Neutrophil (primary cell): ENCODE data around the gene EXOC6B.

Experiments
- H3K27ac ChIP-seq: fragments of 200-600 bp; sonication (generic); 2 replicates; pipeline ENCODE4 v1.5.1; 2016; ENCODE audit warnings: mild to moderate bottlenecking, moderate library complexity
- H3K27me3 ChIP-seq: fragments of 200-600 bp; sonication (generic); 2 replicates; pipeline ENCODE4 v1.6.0; 2016; ENCODE audit warnings: mild to moderate bottlenecking
- H3K36me3 ChIP-seq: fragments of 200-600 bp; sonication (generic); 2 replicates; pipeline ENCODE4 v1.5.1; 2017
- H3K4me1 ChIP-seq, 2 experiments: fragments of 200-600 bp in 1 of 2; sonication (generic) in 1 of 2; 1 replicate in 1 of 2; 2 replicates in 1 of 2; pipeline versions ENCODE4 v1.5.1 to v1.6.1; 2013 to 2016; ENCODE audit warnings: low read depth in 1 of 2, low read length in 1 of 2, mild to moderate bottlenecking in 1 of 2, moderate library complexity in 1 of 2; ENCODE audit not compliant: control insufficient read depth in 1 of 2, insufficient read depth in 1 of 2
- H3K4me3 ChIP-seq, 2 experiments: fragments of 200-600 bp in 1 of 2; sonication (generic) in 1 of 2; 1 replicate in 1 of 2; 2 replicates in 1 of 2; pipeline ENCODE4 v1.5.1; 2013 to 2016; ENCODE audit warnings: low read depth in 1 of 2, low read length in 1 of 2, mild to moderate bottlenecking in 1 of 2, moderate library complexity in 1 of 2
- H3K9me3 ChIP-seq: fragments of 200-600 bp; sonication (generic); 2 replicates; pipeline ENCODE4 v1.5.1; 2016
- CTCF ChIP-seq: fragments of 200-600 bp; sonication (generic); IDR thresholded peaks from 2 replicates; pipeline ENCODE4 v1.5.1; 2016; ENCODE audit warnings: antibody characterized with exemption

Gene EXOC6B

GRCh38 chr2:72722492-72723070, 103.3 kb downstream of the EXOC6B start:
- no peak for TF ChIP-seq CTCF
- Histone ChIP-seq H3K4me3 (no peak overlapping the region), H3K27ac (no peak overlapping the region), H3K9me3 (no peaks in the 10 kb centered on the region), H3K36me3 (no peaks in the 10 kb centered on the region), H3K27me3 (no peaks in the 10 kb centered on the region), H3K4me1 (no peaks in the 10 kb centered on the region)

DNA sequence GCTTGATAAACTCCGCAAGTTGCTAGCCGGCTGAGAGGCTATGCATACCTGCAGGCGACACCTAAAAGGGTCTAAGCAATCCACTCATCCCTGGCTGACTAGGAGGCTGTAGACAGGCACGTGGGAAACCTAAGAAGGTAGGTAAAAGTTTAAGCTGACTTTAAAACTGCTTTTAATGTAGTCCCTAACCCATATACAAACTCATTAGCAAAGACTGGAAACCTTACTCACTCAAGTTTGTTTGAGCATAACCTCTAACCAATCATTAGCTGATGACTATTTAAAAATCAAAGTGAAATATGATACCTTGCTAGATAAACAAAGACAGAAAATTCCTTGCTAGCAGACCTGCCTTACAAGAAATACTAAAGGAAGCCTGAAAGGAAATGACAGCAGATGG, 106.4 kb downstream of the EXOC6B start:
- H3K9me3 ChIP-seq = no peaks in the 10 kb centered on the region
- TF ChIP-seq CTCF = no peak
- no peak overlapping the region for H3K27ac ChIP-seq
- no peaks in the 10 kb centered on the region for H3K27me3 ChIP-seq
- H3K36me3 ChIP-seq = no peaks in the 10 kb centered on the region
- no peaks in the 10 kb centered on the region for H3K4me1 ChIP-seq
- H3K4me3 ChIP-seq = no peak overlapping the region

- H3K9me3 ChIP-seq = no peaks in the 10 kb centered on the region
- no peaks in the 10 kb centered on the region for H3K4me1 ChIP-seq
- TF ChIP-seq CTCF = no peak
- no peaks in the 10 kb centered on the region for H3K36me3 ChIP-seq
- no peaks in the 10 kb centered on the region for H3K27me3 ChIP-seq
- H3K4me3 ChIP-seq = no peak overlapping the region
- H3K27ac ChIP-seq = no peak overlapping the region
Measured at GRCh38 chr2:72718876-72719275, 107.0 kb downstream of the EXOC6B start.

DNA sequence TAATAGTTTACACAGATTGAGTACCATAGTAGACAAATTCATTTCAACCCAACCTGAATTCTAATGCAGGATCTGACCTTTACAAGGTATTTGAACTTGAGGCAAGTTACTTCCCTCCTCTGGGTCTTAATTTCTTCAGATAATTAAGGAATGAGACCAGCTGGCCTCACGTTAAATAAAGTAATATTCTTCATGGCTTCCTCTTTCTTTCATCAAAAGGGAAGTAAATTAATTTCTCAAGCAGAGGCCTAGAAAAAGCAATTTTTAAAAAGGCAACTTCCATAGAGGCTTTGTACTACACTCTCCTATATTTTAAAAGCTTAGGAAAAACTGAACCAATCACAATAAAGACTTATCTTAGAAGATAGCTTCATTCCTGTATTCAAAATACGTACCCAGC, 109.2 kb downstream of the EXOC6B start:
- no peaks in the 10 kb centered on the region for H3K4me1 ChIP-seq
- H3K9me3 ChIP-seq = no peaks in the 10 kb centered on the region
- no peak for TF ChIP-seq CTCF
- no peak overlapping the region for H3K27ac ChIP-seq
- H3K4me3 ChIP-seq = no peak overlapping the region
- no peaks in the 10 kb centered on the region for H3K27me3 ChIP-seq
- no peaks in the 10 kb centered on the region for H3K36me3 ChIP-seq

DNA sequence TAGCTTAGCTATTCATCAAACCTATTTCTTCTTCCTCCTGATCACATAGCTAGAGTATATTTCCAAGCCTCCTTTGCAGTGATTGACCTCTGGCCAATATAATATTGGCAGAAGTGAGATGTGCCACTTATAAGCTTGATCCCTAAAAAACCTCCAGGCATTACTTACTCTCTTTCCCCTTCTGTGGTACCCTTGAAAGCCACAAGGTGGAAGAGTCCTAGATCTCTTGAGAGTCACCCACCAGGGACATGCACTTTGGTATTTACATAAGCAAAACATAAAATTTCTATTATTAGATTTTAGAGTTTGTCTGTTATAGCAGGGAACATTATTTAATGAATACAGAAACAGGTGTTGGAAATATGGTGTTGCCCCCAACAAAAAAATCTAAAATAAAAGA, 112.0 kb downstream of the EXOC6B start:
- TF ChIP-seq CTCF = no peak
- Histone ChIP-seq H3K9me3 (no peaks in the 10 kb centered on the region), H3K36me3 (no peaks in the 10 kb centered on the region), H3K4me3 (no peak overlapping the region), H3K27me3 (no peaks in the 10 kb centered on the region), H3K27ac (no peak overlapping the region), H3K4me1 (no peaks in the 10 kb centered on the region)

- Histone ChIP-seq H3K27me3 (no peaks in the 10 kb centered on the region), H3K36me3 (no peaks in the 10 kb centered on the region), H3K4me3 (no peak overlapping the region), H3K9me3 (no peaks in the 10 kb centered on the region), H3K27ac (no peak overlapping the region), H3K4me1 (no peaks in the 10 kb centered on the region)
- no peak for TF ChIP-seq CTCF
Measured at GRCh38 chr2:72712977-72713376, 112.9 kb downstream of the EXOC6B start.
